Loucy (cell line): ENCODE measurements around the gene CAMTA1.

Experiments
- CTCF ChIP-seq: fragments of 200-600 bp; sonication (generic); conservative IDR thresholded peaks from 2 replicates; pipeline ENCODE4 v1.5.1; 2014; ENCODE audit warnings: mild to moderate bottlenecking, antibody characterized with exemption, low read length
- EZH2phosphoT487 ChIP-seq: fragments of 200-600 bp; IDR thresholded peaks from 2 replicates; pipeline ENCODE4 v1.6.1; 2018; ENCODE audit warnings: antibody characterized with exemption, mild to moderate bottlenecking, moderate library complexity, borderline replicate concordance

GRCh38 chr1:7767176-7767575, 981.9 kb downstream of the CAMTA1 start:
- TF ChIP-seq CTCF: no peak
- TF ChIP-seq EZH2phosphoT487: no peak
